ENCODE data around the gene FAM20A.

FAM20A gene

DNA sequence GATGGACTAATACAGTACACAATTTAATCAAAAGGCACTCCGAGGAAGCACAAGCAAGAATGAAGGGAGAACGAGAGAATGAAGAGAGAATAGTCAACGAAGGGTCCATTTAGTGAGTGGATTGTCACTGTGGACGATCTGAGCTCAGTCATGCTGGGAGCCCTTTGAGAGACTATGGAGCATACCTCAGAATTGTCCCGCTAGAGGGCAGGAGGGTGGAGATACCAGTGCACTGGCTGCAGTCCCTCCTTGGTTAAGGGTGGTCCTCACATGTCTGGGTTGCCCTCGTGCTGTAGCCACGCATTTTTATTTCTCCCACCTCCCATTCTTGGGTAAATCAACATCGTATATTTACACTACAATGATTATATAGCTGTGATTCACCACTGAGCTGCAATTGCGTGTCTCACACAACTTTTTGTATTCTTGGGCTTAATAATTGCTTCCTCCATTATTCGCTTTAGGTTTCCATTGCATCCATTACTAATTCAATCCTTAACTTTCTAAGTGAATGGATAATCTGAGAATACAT is 33.2 kb upstream of the FAM20A start:
- in situ Hi-C loops (cut with HindIII; ENCODE audit: low sequenced_read_pairs) = no loop called here
- no peak for DNase-seq (ENCODE audit: low read depth, low spot score)
- no peak overlapping the region for H3K4me3 ChIP-seq (ENCODE audit: low read depth, low read length)
- TF ChIP-seq, protein P1, sequence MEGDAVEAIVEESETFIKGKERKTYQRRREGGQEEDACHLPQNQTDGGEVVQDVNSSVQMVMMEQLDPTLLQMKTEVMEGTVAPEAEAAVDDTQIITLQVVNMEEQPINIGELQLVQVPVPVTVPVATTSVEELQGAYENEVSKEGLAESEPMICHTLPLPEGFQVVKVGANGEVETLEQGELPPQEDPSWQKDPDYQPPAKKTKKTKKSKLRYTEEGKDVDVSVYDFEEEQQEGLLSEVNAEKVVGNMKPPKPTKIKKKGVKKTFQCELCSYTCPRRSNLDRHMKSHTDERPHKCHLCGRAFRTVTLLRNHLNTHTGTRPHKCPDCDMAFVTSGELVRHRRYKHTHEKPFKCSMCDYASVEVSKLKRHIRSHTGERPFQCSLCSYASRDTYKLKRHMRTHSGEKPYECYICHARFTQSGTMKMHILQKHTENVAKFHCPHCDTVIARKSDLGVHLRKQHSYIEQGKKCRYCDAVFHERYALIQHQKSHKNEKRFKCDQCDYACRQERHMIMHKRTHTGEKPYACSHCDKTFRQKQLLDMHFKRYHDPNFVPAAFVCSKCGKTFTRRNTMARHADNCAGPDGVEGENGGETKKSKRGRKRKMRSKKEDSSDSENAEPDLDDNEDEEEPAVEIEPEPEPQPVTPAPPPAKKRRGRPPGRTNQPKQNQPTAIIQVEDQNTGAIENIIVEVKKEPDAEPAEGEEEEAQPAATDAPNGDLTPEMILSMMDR (IDR thresholded peaks at IDR 0.05; ENCODE audit: low read depth, low read length) = no peak

DNA sequence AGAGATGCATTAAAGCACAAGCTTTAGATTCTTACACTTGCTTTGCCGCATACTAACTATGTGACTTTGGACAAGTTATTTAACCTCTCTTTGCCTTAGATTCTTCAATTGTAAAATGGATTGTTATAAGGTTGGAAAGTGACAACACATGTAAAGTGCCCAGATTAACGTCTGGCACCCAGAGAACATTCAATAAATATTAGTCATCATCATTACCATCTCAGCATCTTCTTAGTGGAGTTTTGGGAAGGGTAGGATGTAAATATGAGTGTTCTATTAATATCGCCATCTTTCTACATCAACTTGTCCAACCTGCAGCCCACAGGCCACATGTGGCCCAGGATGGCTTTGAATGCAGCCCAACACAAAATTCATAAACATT is 27.4 kb upstream of the FAM20A start:
- TF ChIP-seq, protein P1 (IDR thresholded peaks at IDR 0.05; ENCODE audit: low read depth, low read length) = no peak
- in situ Hi-C loops (cut with HindIII; ENCODE audit: low sequenced_read_pairs) = no loop called here
- no peak for DNase-seq (ENCODE audit: low read depth, low spot score)
- no peak overlapping the region for H3K4me3 ChIP-seq (ENCODE audit: low read depth, low read length)

DNA sequence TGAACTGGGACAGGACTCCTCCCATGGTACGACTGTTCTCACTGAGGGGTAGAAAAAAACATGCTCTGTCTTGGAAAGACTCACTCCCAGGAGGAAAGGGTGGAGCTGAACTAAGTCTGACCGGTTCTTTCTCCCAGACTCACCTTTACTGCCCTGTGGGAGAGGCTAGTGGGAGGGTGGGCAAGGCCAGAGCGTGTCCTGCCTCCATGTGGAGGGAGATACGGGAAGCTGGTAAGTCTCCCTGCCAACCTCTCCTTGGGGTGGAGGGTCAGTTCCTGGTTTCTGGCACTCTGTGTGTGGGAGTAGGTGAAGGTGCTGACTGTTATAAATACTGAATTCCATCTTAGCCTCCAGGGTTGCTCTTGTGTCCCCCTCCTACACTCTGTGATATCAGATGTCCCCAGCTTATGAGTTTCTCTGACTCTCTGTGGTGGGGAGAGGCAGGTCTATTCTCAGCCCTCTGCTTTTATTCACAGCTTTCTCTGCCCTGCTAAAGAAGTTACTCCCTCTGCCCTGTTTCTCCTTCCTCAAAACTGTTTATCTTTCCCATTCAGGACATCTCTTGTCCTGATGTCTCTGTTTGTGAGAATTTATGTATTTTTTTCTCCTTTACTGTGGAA is 26.9 kb upstream of the FAM20A start:
- TF ChIP-seq, protein P1 (IDR thresholded peaks at IDR 0.05; ENCODE audit: low read depth, low read length) = no peak
- no peak overlapping the region for H3K4me3 ChIP-seq (ENCODE audit: low read depth, low read length)
- DNase-seq (ENCODE audit: low read depth, low spot score) = no peak
- in situ Hi-C loops (cut with HindIII; ENCODE audit: low sequenced_read_pairs) = no loop called here

DNA sequence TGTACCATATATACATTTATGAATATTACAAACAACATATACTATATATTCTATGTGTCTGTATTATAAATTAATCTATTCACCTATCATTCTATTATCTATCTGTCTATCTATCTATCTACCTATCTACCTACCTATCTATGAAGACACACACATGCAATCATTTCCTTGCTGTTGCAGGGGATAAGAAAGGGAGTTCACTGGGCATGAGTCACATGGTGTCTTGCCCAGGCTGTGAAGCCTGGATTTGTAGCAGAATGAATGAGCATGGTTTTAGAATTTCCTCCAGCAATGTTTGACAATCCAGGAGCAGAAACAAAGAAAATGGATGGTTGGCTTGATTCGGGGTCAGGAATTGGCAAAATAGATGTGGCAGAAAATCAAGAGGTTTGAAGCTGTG is 23.2 kb upstream of the FAM20A start:
- in situ Hi-C loops (cut with HindIII; ENCODE audit: low sequenced_read_pairs) = no loop called here
- no peak overlapping the region for H3K4me3 ChIP-seq (ENCODE audit: low read depth, low read length)
- TF ChIP-seq, protein P1 (IDR thresholded peaks at IDR 0.05; ENCODE audit: low read depth, low read length) = no peak
- no peak for DNase-seq (ENCODE audit: low read depth, low spot score)

DNA sequence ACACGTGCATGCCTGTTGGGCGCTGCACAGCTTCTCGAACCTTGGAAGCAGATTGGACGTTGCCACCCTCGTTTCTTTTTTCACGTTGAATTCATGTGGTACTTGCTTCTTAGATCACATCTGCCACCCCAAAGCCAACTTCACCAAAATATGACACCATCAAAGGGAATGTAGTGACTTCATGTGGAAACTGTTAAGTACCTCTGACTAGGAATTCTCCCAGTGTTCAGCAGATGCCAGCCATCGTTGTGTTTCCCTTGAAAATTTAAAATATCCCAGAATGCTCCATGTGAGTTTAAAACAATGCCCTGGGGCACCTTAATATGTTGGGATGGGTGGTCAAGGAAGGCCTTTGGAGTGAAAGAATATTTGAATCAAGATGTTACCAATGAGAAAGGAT is 22.6 kb upstream of the FAM20A start:
- H3K4me3 ChIP-seq (ENCODE audit: low read depth, low read length) = no peak overlapping the region
- TF ChIP-seq, protein P1 (IDR thresholded peaks at IDR 0.05; ENCODE audit: low read depth, low read length) = no peak
- in situ Hi-C loops (cut with HindIII; ENCODE audit: low sequenced_read_pairs) = no loop called here
- no peak for DNase-seq (ENCODE audit: low read depth, low spot score)

DNA sequence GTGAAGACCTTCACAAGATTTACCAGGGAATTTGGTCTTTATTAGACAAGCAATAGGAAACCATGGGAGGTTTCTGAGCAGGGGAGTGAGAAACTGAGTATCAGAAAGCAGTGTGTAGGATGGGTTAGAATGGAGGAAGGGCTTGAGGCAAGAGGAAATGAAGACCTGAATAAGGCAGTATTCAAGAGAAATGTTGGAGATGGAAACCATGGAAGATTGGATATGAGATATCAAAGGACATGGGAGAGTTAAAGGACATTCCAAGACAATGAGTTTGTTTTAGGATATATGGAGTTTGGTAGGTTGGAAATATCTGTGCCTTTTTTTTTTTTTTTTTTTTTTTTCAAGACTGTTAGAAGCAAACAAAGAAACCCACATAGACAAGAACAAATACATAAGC is 21.3 kb upstream of the FAM20A start:
- in situ Hi-C loops (cut with HindIII; ENCODE audit: low sequenced_read_pairs) = no loop called here
- TF ChIP-seq, protein P1 (IDR thresholded peaks at IDR 0.05; ENCODE audit: low read depth, low read length) = no peak
- DNase-seq (ENCODE audit: low read depth, low spot score) = no peak
- H3K4me3 ChIP-seq (ENCODE audit: low read depth, low read length) = no peak overlapping the region

All from astrocyte of the spinal cord (primary cell).